ENCODE results near the gene HNMT. TPM values are rescaled to one million over a fixed set of nuclear protein-coding genes. Genes with fewer than 3 reads are reported as not detected.

Gene HNMT
- total RNA-seq, 1 donor from 2014 or later, result 67.4 TPM

GRCh38 chr2:137998503-137998902 lies 34.2 kb downstream of the HNMT start:
- Histone ChIP-seq H3K4me1 (no peaks in the 10 kb centered on the region), H3K27me3 (no peaks in the 10 kb centered on the region), H3K36me3 (peaks cover 26% of the 10 kb centered on the region), H3K27ac (no peak overlapping the region), H3K4me3 (no peak overlapping the region), H3K9me3 (no peaks in the 10 kb centered on the region)
- TF ChIP-seq CTCF (IDR thresholded peaks at IDR 0.05), result no peak
- DNase-seq (no peak), ATAC-seq (no peak)
- intact Hi-C loops (cut with DNase I), result no loop called here

GRCh38 chr2:137999273-137999672 lies 35.0 kb downstream of the HNMT start:
- DNase-seq (no peak), ATAC-seq (no peak)
- no peak for TF ChIP-seq CTCF (IDR thresholded peaks at IDR 0.05)
- no peak overlapping the region for H3K27ac ChIP-seq
- H3K27me3 ChIP-seq, result no peaks in the 10 kb centered on the region
- intact Hi-C loops (cut with DNase I), result no loop called here
- H3K4me3 ChIP-seq, result no peak overlapping the region
- H3K4me1 ChIP-seq, result no peaks in the 10 kb centered on the region
- H3K36me3 ChIP-seq, result peaks cover 34% of the 10 kb centered on the region
- no peaks in the 10 kb centered on the region for H3K9me3 ChIP-seq

- ATAC-seq (no peak), DNase-seq (no peak)
- no peaks in the 10 kb centered on the region for H3K27me3 ChIP-seq
- H3K4me3 ChIP-seq, result no peak overlapping the region
- H3K4me1 ChIP-seq, result no peaks in the 10 kb centered on the region
- H3K36me3 ChIP-seq, result peaks cover 41% of the 10 kb centered on the region
- H3K9me3 ChIP-seq, result no peaks in the 10 kb centered on the region
- H3K27ac ChIP-seq, result no peak overlapping the region
- no peak for TF ChIP-seq CTCF (IDR thresholded peaks at IDR 0.05)
- intact Hi-C loops (cut with DNase I), result no loop called here
These were observed 35.7 kb downstream of the HNMT start for GRCh38 chr2:138000009-138000408.

GRCh38 chr2:138000796-138001195 lies 36.5 kb downstream of the HNMT start:
- Histone ChIP-seq H3K36me3 (peaks cover 49% of the 10 kb centered on the region), H3K9me3 (no peaks in the 10 kb centered on the region), H3K27ac (no peak overlapping the region), H3K27me3 (no peaks in the 10 kb centered on the region), H3K4me1 (no peaks in the 10 kb centered on the region), H3K4me3 (no peak overlapping the region)
- TF ChIP-seq CTCF (IDR thresholded peaks at IDR 0.05), result no peak
- DNase-seq, result no peak
- intact Hi-C loops (cut with DNase I), result no loop called here
- no peak for ATAC-seq

GRCh38 chr2:138003411-138003810 lies 39.1 kb downstream of the HNMT start:
- no peaks in the 10 kb centered on the region for H3K4me1 ChIP-seq
- intact Hi-C loops (cut with DNase I), result no loop called here
- H3K27me3 ChIP-seq, result no peaks in the 10 kb centered on the region
- H3K36me3 ChIP-seq, result peaks cover 53% of the 10 kb centered on the region
- TF ChIP-seq CTCF (IDR thresholded peaks at IDR 0.05), result no peak
- H3K4me3 ChIP-seq, result no peak overlapping the region
- no peak overlapping the region for H3K27ac ChIP-seq
- no peaks in the 10 kb centered on the region for H3K9me3 ChIP-seq
- ATAC-seq (no peak), DNase-seq (no peak)

- Histone ChIP-seq H3K4me3 (no peak overlapping the region), H3K4me1 (no peaks in the 10 kb centered on the region), H3K36me3 (peaks cover 40% of the 10 kb centered on the region), H3K27ac (no peak overlapping the region), H3K9me3 (no peaks in the 10 kb centered on the region), H3K27me3 (no peaks in the 10 kb centered on the region)
- DNase-seq (no peak), ATAC-seq (no peak)
- no peak for TF ChIP-seq CTCF (IDR thresholded peaks at IDR 0.05)
- intact Hi-C loops (cut with DNase I), result no loop called here
These were observed 43.2 kb downstream of the HNMT start for GRCh38 chr2:138007431-138007830.

Data from upper lobe of right lung (tissue), 1 donor.